HG02759 (cell line): ENCODE measurements around the gene ZNF814.
"Not testable (repeated sequence)": the region's sequence is repeated elsewhere in the genome, so short reads cannot be mapped to it uniquely, and the experiment has no call there.

Source experiments
- ATAC-seq: cut with Tn5 transposase; IDR thresholded peaks from one replicate; pipeline ENCODE4 v1.9.1; 2021; ENCODE audit warnings: mild to moderate bottlenecking, moderate library complexity; ENCODE audit not compliant: unreplicated experiment

ZNF814 gene

GRCh38 chr19:57888560-57889231 lies at the start of gene ZNF814:
Gene ZNF814, minus strand, starts transcription at chr19:57889037. Its CDS starts 235 bp downstream, at chr19:57888802.
- peak; percentile 90 for ATAC-seq

DNA sequence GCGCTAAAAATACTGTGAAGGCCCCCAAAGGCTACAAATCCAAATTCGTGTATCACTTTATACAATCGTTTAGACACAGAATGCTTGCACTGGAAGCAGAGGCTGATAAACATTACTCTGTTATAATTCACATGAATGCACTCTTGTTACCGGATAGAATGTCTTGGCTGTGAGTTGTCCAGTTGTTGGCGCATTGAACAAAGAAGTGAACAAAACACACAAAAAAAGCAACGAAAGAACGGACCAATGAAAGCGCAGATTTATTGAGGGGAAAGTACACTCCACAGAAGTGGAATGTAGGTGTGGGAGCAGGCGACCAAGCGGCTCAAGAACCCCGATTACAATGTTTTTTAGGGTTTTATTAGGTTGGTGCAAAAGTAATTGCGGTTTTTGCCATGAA lies 46.9 kb upstream of the ZNF814 start:
- no peak for ATAC-seq

GRCh38 chr19:57934820-57935665 lies 46.2 kb upstream of the ZNF814 start, which contains the start of gene ZNF418:
Gene ZNF418, minus strand, starts transcription at chr19:57935402. Its CDS starts 1,580 bp downstream, at chr19:57933822.
- no peak for ATAC-seq

DNA sequence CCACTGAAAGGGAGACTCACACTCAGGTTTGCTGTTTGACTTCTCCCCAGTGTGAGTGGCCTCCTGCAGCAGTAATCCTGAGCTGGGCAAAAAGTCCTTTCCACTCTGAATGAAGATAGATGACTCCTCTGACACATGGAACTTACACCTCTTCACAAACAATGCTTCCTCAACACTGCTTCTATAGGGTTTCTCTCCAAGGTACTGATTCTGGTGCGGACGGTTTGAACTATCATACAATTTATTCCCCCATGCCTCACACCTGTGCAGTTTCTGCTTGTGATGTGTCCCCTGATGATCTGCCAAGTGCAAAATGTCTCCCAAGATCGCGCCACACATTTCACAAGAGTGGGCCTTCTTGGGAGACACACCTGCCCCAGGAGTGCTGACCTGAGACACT lies 38.8 kb upstream of the ZNF814 start:
- no peak for ATAC-seq

GRCh38 chr19:57916168-57916995 lies 27.5 kb upstream of the ZNF814 start, which contains the start of gene ZNF417:
Gene ZNF417, minus strand, starts transcription at chr19:57916592. Its CDS starts 181 bp downstream, at chr19:57916411.
- peak; percentile 99 for ATAC-seq

- no peak for ATAC-seq
Observed at GRCh38 chr19:57914531-57914930, 25.7 kb upstream of the ZNF814 start.

GRCh38 chr19:57907394-57907793 lies 18.6 kb upstream of the ZNF814 start:
- ATAC-seq = no peak

- ATAC-seq = no peak
Observed at GRCh38 chr19:57905258-57905657, 16.4 kb upstream of the ZNF814 start.

GRCh38 chr19:57903618-57904184 lies 14.9 kb upstream of the ZNF814 start:
- no peak for ATAC-seq

- no peak for ATAC-seq
Observed at GRCh38 chr19:57900311-57900710, 11.5 kb upstream of the ZNF814 start.

DNA sequence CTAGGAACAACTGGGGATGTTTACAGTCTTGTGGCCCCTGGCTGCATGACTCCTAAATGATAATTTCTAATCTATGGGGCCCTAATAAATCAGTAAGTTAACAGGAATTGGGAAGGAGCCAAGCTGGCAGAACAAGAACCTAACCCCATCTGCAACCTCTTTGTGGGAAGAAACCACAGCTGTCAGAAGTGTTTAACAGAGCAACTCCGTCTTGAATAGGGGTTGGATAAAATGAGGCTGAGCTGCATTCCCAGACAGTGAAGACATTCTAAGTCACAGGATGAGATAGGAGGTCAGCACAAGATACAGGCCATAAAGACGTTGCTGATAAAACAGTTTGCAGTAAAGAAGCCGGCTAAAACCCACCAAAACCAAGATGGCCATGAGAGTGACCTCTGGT lies 1.9 kb upstream of the ZNF814 start:
- not testable (repeated sequence) for ATAC-seq

DNA sequence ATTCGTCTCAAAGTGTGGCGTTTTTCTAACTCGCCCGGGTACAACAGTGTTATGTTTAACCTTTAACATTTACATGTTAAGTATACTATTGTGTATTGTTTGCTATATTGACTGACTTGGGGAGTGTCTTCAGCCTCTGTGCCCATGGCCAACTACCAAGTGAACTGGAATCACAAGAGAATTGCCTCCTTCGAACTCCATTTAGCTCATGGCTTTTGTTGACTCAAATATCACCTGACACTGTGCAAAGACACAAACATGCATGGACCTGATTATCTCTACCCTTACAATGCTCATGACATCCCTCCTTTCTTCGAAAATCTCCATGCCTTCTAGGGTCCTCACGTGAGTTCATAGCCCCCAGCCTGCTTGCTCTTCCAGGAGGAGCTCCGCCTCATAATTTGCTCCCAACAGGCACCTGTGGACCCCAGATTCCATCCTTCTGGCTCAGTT lies 704 bp downstream of the ZNF814 start:
- no peak for ATAC-seq

- no peak for ATAC-seq
Observed at GRCh38 chr19:57887195-57887941, 1.5 kb downstream of the ZNF814 start.

- ATAC-seq = no peak
Observed at GRCh38 chr19:57886046-57886445, 2.8 kb downstream of the ZNF814 start.

GRCh38 chr19:57873883-57874799 lies 14.7 kb downstream of the ZNF814 start:
- not testable (repeated sequence) for ATAC-seq

- no peak for ATAC-seq
Observed at GRCh38 chr19:57872450-57872849, 16.4 kb downstream of the ZNF814 start.

DNA sequence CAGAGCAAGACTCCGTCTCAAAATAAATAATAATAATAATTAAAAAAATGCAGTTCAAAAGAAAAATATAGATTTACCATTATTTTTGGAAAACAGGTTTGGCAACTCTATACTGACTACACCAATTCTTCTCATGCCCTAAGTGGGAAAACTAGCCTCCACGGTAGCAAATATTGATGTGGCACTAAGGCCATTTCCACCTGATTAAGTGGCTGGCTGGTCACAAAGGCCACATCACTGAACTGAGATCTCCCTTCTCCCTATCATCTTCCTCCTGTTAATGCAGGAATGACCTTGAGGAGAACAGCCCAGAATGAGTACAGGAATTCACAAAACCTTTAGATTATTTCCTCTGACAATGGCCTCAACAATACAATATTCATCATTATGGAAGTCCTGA lies 18.6 kb downstream of the ZNF814 start:
- no peak for ATAC-seq

DNA sequence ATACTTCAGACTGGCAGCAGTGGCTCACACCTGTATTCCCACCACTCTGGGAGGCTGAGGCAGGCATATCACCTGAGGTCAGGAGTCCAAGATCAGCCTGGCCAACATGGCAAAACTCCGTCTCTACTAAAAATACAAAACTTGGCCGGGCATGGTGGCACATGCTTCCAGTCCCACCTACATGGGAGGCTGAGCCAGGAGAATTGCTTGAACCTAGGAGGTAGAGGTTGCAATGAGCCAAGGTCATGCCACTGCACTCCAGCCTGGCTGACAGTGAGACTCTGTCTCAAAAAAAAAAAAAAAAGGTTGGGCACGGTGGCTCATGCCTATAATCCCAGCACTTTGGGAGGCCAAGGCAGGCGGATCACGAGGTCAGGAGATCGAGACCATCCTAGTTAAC lies 19.2 kb downstream of the ZNF814 start:
- ATAC-seq = not testable (repeated sequence)
